Measurements from ENCODE around the gene ANAPC4. TPM values are rescaled to one million over a fixed set of nuclear protein-coding genes. Genes with fewer than 3 reads are reported as not detected.
"Not testable (repeated sequence)": the region's sequence is repeated elsewhere in the genome, so short reads cannot be mapped to it uniquely, and the experiment has no call there.

Gene ANAPC4, protein sequence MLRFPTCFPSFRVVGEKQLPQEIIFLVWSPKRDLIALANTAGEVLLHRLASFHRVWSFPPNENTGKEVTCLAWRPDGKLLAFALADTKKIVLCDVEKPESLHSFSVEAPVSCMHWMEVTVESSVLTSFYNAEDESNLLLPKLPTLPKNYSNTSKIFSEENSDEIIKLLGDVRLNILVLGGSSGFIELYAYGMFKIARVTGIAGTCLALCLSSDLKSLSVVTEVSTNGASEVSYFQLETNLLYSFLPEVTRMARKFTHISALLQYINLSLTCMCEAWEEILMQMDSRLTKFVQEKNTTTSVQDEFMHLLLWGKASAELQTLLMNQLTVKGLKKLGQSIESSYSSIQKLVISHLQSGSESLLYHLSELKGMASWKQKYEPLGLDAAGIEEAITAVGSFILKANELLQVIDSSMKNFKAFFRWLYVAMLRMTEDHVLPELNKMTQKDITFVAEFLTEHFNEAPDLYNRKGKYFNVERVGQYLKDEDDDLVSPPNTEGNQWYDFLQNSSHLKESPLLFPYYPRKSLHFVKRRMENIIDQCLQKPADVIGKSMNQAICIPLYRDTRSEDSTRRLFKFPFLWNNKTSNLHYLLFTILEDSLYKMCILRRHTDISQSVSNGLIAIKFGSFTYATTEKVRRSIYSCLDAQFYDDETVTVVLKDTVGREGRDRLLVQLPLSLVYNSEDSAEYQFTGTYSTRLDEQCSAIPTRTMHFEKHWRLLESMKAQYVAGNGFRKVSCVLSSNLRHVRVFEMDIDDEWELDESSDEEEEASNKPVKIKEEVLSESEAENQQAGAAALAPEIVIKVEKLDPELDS
- polyA plus RNA-seq (2011; rRNA removed) (18.4 and 21.2 TPM in 2 replicates), polyA plus RNA-seq (2017; fragmentation: RNase III; extraction: RNeasy Plus Mini Kit Qiagen cat#74134 plus additional on column Dnase treatment) (15.7 to 17.8 TPM (median 16.6 TPM) in 3 replicates), polyA minus RNA-seq (2011; rRNA and poly(A)+ RNA removed) (5.3 and 7.0 TPM in 2 replicates)
- 4.4 and 4.6 TPM in 2 replicates for polyA plus RNA-seq (2012; cell fraction: cytosol; rRNA removed)
- 5.6 and 9.7 TPM in 2 replicates for polyA plus RNA-seq (2012; cell fraction: nucleus; rRNA removed)

DNA sequence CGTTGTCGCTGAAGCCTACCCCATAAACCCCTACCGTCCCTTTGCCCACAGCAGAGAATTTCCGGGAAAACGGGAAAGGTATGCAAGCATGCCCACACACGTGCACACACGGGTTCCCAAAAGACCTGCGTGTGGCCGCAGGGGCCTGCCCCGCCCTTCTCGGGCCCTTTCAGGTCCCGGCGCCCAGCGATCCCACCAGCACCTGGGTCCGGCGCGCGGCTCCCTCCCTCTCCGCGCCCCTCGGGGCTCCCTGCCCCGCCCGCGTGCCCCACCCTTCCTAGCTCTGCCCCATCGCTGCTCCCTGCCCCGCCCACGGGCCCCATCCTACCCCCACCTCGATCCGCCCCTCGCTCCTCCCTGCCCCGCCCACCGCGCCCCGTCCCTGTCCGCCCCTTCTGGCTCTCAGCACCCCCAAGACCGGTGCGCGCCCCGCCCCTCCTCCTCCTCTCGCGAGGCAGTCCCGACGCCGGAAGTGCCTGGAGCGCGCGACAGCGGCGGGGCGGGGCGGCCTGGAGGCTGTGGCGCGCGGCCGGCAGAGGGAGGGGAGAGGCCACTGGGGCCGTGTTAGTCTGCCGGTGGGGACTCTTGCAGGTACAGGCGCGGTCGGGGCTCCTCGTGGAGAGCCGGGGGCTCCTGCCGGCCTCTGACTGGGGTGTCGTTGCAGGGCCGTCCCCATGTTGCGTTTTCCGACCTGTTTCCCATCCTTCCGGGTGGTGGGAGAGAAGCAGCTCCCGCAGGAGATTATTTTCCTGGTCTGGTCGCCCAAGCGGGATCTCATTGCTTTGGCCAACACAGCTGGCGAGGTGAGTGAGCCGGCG is at the start of gene ANAPC4:
TSS of gene ANAPC4 (plus strand) at position 510 of the 818 bp plus-strand sequence. CDS start at position 675, 165 bp downstream.
- ChIA-PET CTCF (interaction anchor here (1.4 kb wide), 1 partner anchor 11 kb away, joined by 3 read pairs; no protein-coding TSS in a partner anchor), POLR2A (interaction anchor here (0.6 to 1.6 kb wide), 8 partner anchors 9 to 613 kb away, joined by 3 to 8 read pairs (median 4); partner anchors contain the start of gene ZCCHC4)
- Histone ChIP-seq H3K4me1 (peaks cover 7% of the 10 kb centered on the region; the same call in 1 of the 3 replicates), H3K27ac (peak within 1 kb of the TSS; percentile 90 to 99), H3K4me3 (peak within 1 kb of the TSS; percentile 98), H3K4me2 (peak within 1 kb of the TSS; percentile 91), H3K9me3 (no peaks in the 10 kb centered on the region)
- DNase-seq (ENCODE audit: low read depth in 1 of 2, low spot score in 1 of 2) = peak; percentile 70 to 92
- TF ChIP-seq TP53 (CRISPR knock-in tag; IDR thresholded peaks at IDR 0.05) (no peak), ZFP36 (IDR thresholded peaks at IDR 0.05; ENCODE audit: borderline replicate concordance, partially characterized antibody) (no peak), RARB (CRISPR knock-in tag; IDR thresholded peaks at IDR 0.05) (no peak), JUN (IDR thresholded peaks at IDR 0.05) (peak in 1 of 2 experiments; percentile 70; a peak in 3 of 5 replicates), POLR2A (IDR thresholded peaks at IDR 0.05; ENCODE audit: low read length) (peak; percentile 58), ZNF302 (CRISPR knock-in tag; IDR thresholded peaks at IDR 0.05) (no peak), ZC3H11A (IDR thresholded peaks at IDR 0.05) (no peak), PHF8 (IDR thresholded peaks at IDR 0.05; ENCODE audit: borderline replicate concordance, low read depth) (peak; percentile 68; the same call in 1 of the 2 replicates), CHD2 (IDR thresholded peaks at IDR 0.05; ENCODE audit: low read length, partially characterized antibody) (peak; percentile 88), GATA3 (IDR thresholded peaks at IDR 0.05; ENCODE audit: borderline replicate concordance) (peak; percentile 27; the same call in 1 of the 2 replicates), NR3C1 (IDR thresholded peaks at IDR 0.05) (no peak)
- TF ChIP-seq, protein P1, sequence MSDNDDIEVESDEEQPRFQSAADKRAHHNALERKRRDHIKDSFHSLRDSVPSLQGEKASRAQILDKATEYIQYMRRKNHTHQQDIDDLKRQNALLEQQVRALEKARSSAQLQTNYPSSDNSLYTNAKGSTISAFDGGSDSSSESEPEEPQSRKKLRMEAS (IDR thresholded peaks at IDR 0.05) = peak; percentile 40; the same call in 1 of the 2 replicates
- TF ChIP-seq, protein P2, sequence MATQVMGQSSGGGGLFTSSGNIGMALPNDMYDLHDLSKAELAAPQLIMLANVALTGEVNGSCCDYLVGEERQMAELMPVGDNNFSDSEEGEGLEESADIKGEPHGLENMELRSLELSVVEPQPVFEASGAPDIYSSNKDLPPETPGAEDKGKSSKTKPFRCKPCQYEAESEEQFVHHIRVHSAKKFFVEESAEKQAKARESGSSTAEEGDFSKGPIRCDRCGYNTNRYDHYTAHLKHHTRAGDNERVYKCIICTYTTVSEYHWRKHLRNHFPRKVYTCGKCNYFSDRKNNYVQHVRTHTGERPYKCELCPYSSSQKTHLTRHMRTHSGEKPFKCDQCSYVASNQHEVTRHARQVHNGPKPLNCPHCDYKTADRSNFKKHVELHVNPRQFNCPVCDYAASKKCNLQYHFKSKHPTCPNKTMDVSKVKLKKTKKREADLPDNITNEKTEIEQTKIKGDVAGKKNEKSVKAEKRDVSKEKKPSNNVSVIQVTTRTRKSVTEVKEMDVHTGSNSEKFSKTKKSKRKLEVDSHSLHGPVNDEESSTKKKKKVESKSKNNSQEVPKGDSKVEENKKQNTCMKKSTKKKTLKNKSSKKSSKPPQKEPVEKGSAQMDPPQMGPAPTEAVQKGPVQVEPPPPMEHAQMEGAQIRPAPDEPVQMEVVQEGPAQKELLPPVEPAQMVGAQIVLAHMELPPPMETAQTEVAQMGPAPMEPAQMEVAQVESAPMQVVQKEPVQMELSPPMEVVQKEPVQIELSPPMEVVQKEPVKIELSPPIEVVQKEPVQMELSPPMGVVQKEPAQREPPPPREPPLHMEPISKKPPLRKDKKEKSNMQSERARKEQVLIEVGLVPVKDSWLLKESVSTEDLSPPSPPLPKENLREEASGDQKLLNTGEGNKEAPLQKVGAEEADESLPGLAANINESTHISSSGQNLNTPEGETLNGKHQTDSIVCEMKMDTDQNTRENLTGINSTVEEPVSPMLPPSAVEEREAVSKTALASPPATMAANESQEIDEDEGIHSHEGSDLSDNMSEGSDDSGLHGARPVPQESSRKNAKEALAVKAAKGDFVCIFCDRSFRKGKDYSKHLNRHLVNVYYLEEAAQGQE (IDR thresholded peaks at IDR 0.05) = peak; percentile 83
- TF ChIP-seq, protein P3, sequence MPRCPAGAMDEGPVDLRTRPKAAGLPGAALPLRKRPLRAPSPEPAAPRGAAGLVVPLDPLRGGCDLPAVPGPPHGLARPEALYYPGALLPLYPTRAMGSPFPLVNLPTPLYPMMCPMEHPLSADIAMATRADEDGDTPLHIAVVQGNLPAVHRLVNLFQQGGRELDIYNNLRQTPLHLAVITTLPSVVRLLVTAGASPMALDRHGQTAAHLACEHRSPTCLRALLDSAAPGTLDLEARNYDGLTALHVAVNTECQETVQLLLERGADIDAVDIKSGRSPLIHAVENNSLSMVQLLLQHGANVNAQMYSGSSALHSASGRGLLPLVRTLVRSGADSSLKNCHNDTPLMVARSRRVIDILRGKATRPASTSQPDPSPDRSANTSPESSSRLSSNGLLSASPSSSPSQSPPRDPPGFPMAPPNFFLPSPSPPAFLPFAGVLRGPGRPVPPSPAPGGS (IDR thresholded peaks at IDR 0.05) = 0 out of 3 replicates have a peak, but pooled peaks have one; percentile 63
- TF ChIP-seq, protein P4, sequence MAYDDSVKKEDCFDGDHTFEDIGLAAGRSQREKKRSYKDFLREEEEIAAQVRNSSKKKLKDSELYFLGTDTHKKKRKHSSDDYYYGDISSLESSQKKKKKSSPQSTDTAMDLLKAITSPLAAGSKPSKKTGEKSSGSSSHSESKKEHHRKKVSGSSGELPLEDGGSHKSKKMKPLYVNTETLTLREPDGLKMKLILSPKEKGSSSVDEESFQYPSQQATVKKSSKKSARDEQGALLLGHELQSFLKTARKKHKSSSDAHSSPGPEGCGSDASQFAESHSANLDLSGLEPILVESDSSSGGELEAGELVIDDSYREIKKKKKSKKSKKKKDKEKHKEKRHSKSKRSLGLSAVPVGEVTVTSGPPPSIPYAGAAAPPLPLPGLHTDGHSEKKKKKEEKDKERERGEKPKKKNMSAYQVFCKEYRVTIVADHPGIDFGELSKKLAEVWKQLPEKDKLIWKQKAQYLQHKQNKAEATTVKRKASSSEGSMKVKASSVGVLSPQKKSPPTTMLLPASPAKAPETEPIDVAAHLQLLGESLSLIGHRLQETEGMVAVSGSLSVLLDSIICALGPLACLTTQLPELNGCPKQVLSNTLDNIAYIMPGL (CRISPR knock-in tag; IDR thresholded peaks at IDR 0.05; ENCODE audit: borderline replicate concordance) = no peak
- ATAC-seq = peak; percentile 94 to 97
- no peak for FAIRE-seq
- 2% methylated on average over 17 of the region's 74 CpGs for WGBS (ENCODE audit: missing lambda C conversion rate)

DNA sequence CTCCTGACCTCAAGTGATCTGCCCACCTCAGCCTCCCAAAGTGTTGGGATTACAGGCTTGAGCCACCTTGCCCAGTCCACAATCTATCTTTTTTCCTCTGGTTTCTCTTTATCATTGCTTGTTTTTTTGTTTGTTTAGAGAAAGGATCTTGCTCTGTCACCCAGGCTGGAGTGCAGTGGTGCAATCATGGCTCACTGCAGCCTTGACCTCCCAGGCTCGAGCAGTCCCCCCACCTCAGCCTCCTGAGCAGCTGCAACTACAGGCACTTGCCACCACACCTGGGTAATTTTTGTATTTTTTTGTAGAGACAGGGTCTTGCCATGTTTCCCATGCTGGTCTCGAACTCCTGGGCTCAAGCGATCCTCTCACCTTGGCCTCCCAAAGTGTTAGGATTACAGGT is 48.6 kb upstream of the ANAPC4 start:
- CTCF ChIA-PET = interaction anchor here (1.4 to 1.9 kb wide), 2 partner anchors 16 kb away, joined by 7 read pairs; partner anchors contain the start of gene ZCCHC4

More for the DNA sequence above, 48.6 kb upstream of the ANAPC4 start:
- H3K4me2 ChIP-seq; FAIRE-seq; POLR2A ChIA-PET; DNase-seq (ENCODE audit: low read depth in 1 of 2, low spot score in 1 of 2); H3K27ac ChIP-seq; H3K4me1 ChIP-seq; ATAC-seq; H3K9me3 ChIP-seq; H3K4me3 ChIP-seq: not testable (repeated sequence)
- 95% methylated on average over 3 of the region's 3 CpGs for WGBS (ENCODE audit: missing lambda C conversion rate)
